Inferior parietal cortex (tissue), 1 donor: ENCODE results near the gene TFPI.
"Not testable (repeated sequence)": the region's sequence is repeated elsewhere in the genome, so short reads cannot be mapped to it uniquely, and the experiment has no call there.

ENCODE experiments used
- DNase-seq: peaks from one replicate; pipeline ENCODE4 v3.0.0-alpha.2; 2016; ENCODE audit errors: extremely low spot score

The TFPI gene

DNA sequence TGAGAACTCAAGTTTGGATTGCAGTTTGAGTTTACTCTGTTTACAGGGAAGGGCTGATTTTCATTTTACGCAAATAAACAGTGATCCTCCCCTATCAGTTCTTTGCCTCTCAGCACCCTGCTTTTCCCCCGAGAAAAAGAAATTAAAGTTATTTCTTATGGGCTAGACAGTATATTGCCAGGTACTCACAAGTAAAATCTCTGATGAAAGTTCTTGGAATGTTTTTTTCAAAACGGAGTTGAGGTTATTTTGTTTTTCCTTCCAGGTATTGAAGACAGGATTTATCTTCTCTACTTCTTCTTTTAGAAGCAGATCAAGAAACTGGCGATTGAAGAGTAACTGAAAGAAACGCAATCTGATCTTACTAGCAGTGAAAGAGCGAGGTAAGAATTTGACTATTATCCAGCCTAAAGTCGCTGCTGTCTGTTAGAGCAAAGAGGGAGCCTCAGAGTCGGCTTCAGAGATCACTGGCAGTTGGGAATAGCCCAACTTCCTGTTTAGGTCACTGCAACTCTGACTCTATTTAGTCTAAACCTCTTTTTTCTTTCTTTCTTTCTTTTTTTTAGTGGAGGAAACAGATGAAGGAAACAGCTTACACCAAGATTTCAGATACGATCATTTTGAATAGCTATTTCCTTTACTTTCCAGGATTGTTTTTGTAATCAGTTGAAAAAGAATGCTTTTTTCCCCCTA, at the start of gene TFPI:
TSS of gene TFPI (minus strand) at position 425 of the 693 bp plus-strand sequence. CDS start 50,667 bp downstream, outside the sequence.
- no peak for DNase-seq

- DNase-seq = no peak
Measured at GRCh38 chr2:187594801-187595200, 40.6 kb upstream of the TFPI start.

DNA sequence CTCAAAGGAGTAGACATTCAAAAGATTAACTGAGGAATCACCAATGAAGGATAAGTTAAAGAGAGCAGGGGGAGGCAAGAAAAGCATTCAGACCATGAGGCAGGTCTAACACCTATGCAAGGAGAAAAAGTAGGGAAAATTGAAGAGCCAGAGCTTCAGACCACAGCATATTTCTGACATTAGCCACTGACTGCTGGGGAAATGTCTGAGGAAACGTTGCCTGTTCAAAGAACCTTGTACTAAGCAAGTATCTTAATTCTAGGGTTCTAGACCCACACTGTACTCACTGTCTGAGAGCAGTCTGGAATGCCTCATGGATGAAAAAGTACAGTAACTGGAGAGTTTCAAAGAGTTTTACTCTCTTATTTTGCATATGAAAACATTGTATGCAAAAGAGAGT, 39.5 kb upstream of the TFPI start:
- no peak for DNase-seq

DNA sequence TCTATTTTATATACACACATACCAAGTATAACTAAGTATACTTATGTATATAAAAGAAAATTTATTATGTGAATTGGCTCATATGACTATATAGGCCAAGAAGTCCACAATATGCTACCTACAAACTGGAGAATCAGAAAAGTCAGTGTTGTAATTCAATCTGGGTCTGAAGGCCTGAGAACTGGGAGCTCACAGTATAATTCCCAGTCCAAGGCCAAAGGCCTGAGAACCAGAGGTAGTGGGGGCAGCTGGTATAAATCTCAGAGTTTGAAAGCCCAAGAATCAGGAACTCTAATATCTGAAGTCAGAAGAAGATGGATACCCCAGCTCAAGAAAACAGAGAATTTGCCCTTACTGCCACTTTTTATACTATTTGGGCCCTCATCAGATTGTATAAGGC, 38.9 kb upstream of the TFPI start:
- DNase-seq = no peak

DNA sequence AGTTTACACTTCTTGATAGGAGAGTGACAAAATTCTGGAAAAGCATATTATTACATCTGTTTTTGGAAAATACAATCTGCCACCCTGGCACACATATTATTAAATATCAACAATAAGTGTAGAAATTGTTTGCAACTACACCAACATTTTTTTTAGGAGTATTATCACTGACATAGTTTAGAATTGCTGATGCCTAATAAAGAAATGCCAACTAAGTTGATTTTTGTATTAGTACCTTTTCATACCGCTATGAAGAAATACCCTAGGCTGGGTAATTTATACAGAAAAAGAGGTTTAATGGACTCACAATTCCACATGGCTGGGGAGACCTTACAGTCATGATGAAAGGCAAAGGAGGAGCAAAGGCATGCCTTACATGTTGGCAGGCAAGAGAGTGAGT, 35.9 kb upstream of the TFPI start:
- DNase-seq = no peak

- no peak for DNase-seq
Measured at GRCh38 chr2:187586011-187586641, 31.9 kb upstream of the TFPI start.

DNA sequence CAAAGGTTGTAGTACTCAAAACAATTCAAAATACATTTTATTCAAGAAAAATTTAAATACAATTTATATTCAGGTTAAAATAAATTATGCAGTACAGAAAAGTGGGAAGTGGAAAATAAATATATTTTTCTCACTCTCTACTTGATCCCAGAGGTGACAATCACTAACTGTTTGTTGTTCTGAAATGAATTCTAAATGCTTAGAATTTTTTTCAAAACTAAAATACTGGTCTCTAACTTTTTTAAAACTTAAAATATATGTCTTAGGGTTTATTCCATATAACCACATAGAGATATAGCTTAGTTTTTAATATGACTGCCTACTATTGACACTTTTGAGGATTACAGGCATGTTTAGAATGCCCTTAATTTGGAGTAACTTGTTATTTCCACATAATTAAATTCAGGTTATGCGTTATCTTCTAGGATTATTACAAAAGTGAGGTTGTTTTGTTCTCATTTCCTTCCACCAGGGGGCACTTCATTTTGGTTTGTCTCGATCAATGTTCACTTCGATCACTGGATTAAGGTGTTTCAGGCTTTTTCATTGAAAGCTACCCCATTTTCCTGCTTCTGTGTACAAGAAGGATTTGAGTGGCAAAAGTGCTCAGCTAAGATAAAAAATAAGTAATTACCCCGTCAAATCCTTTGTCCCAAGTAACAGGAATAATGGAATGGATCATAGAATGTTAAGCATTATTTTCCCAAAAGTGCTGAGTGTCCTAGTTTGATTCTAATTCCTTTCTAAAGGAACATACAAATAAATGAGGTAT, 27.1 kb upstream of the TFPI start:
- peak; percentile 77 for DNase-seq

- DNase-seq = peak; percentile 66
Measured at GRCh38 chr2:187580462-187581124, 26.4 kb upstream of the TFPI start.

DNA sequence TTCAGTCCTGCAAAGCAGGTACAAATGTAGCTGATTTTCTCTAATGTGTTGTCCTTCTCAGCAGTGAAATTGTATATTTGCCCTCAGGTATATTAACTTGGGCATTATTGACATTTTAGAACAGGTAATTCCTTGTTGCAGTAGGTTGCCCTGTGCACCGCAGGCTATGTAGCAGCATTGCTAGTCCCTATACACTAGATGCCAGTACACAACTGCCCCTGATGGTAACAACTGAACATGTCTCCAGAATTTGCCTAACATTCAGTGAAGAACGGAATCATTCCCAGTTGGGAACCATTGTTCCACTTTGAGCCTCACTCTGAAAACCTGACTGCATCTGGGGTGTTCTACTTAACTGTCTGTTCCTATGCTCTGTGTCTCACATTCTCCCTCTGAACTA, 23.1 kb upstream of the TFPI start:
- no peak for DNase-seq

DNA sequence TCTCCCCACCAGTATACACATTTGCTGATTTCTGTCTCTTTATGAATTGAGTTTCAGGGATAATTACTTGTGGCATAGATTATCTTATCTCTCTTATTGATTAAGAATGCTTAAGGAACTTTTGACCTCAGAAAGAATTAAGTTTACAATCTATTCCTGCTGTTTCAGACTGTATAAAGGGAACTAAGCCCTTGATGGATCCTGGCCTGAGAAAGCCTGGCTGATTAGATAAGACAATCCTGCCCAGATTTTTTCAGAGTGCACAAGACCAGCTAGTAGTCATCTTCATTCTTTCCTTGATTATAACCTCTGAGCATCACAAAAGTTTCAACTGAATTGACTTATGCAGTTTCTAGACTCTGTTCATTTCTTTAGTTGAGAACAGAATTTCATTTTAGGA, 22.7 kb upstream of the TFPI start:
- no peak for DNase-seq

- DNase-seq = no peak
Measured at GRCh38 chr2:187575751-187576067, 21.5 kb upstream of the TFPI start.

- no peak for DNase-seq
Measured at GRCh38 chr2:187574969-187575750, 20.9 kb upstream of the TFPI start.

DNA sequence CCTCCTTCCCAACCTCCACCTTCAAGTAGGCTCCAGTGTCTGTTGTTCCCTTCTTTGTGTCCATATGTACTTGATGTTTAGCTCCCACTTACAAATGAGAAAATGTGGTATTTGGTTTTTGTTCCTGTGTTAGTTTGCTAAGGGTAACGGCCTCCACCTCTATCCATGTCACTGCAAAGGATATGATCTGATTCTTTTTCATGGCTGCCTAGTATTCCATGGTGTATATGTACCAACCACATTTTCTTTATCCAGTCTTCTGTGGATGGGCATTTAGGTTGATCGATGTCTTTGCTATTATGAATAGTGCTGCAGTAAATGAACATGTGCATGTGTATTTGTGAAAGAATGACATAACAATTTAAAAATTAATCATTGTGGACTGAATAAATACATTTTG, 19.5 kb upstream of the TFPI start:
- no peak for DNase-seq

- DNase-seq = not testable (repeated sequence)
Measured at GRCh38 chr2:187571996-187572395, 17.8 kb upstream of the TFPI start.

- DNase-seq = no peak
Measured at GRCh38 chr2:187569571-187569970, 15.3 kb upstream of the TFPI start.

DNA sequence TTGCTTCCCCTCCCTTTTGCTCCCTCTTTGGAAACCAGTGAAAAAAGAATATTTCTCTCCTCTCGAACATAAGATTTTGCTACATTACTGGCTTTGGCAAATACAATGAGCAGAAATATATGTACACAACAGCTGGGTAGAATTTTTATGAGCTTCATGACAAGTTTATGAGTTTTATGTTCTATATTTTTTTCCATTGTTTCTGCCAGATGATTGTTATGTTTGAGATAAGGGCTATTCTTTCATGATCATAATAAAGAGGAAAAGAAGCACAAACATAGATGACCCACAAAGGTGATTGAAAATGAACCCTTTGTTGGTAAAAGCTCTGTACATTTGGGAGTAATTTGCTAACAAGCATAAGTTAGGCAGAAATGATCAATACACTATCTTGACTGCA, 14.8 kb upstream of the TFPI start:
- DNase-seq = no peak

- no peak for DNase-seq
Measured at GRCh38 chr2:187567126-187567525, 12.9 kb upstream of the TFPI start.

DNA sequence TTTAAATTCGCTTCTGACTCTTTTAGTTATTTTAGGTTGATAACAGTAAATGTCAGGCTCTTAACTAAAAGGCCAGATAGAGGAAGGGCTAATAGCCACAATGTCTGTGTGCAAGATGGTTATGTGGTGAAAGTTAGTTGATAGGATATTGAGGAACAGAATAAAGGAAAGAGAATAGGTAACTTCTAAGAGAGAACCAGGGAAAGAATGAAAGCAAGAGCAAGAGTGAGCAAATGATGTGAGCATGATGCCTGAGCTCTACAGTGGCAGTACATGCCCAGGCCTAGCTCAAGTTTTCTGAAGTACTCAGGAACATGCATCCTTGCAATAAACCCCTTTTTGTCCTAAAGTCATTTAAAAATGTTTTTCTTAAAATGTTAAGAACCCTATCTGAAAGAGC, 12.5 kb upstream of the TFPI start:
- DNase-seq = no peak

DNA sequence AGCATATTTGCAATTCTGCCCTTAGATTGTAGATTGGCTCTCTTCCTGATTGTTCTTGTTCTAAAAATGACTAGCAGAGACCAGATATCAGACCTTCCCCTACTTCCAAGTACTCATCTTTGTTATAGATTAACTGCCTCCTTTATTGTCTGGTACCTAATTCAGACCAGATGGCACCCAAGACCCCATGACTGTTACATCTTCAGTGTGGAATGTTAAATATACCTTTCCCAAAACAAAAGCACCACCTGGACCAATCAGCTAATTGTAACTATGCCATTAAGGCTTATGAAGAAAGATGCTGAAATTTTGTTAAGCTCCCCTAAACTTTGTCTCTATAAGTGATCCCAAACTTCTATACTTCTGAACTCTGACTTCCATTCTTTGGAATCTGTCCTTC, 12.0 kb upstream of the TFPI start:
- no peak for DNase-seq

- DNase-seq = not testable (repeated sequence)
Measured at GRCh38 chr2:187565618-187566017, 11.4 kb upstream of the TFPI start.

DNA sequence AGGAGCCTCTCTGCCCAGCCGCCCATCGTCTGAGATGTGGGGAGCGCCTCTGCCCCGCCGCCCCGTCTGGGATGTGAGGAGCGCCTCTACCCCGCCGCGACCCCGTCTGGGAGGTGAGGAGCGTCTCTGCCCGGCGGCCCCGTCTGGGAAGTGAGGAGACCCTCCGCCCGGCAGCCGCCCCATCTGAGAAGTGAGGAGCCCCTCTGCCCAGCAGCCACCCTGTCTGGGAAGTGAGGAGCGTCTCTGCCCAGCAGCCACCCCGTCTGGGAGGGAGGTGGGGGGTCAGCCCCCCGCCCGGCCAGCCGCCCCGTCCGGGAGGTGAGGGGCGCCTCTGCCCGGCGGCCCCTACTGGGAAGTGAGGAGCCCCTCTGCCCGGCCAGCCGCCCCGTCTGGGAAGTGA, 2.3 kb upstream of the TFPI start:
- DNase-seq = not testable (repeated sequence)

DNA sequence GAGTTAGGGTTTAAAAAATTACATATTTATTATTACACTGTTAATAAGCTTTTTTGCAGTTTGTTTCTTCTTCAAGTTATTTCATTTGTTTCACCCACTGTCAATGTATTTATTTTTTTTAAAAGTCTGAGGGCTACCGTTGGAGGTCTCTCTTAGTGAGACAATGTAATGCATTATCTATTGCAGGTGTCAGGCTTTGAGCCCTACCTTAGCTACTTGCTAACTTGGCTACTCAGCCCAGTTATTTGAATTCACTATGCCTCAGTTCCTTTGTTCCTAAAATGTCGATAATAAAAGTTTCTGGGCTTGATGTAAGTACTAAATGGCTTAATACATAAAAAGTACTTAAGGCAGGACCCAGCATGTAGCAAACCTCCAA, 458 bp upstream of the TFPI start:
- no peak for DNase-seq
